ENCODE data around the gene L3MBTL4. TPM values are rescaled to one million over a fixed set of nuclear protein-coding genes. Genes with fewer than 3 reads are reported as not detected.

L3MBTL4 gene
- total and polyA plus RNA-seq, 7 donors, result 1.2 to 5.7 (median 3.4) TPM

DNA sequence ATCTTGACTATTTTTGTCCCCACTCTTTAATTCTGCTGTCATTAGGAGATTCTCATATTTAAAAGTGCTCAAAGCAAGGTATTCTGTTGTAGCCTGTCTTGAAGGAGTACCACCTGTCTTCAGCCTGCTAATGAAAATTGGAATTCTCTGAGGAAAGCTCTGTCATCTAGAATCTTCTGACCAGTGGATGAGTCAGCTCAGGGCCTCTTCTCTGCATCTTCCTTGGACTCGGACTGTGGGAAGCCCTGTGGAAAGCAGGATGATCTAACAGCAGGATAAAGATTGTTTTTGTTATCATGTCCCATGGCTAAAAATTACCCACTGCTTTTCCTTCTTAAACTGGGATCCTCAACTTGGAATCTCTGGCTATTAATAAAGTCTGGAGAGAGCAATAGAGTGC lies 500.7 kb downstream of the L3MBTL4 start:
- H3K9me3 ChIP-seq, result no peaks in the 10 kb centered on the region
- no peak overlapping the region for H3K27ac ChIP-seq
- no peaks in the 10 kb centered on the region for H3K36me3 ChIP-seq
- intact Hi-C loops (cut with DNase I), result no loop called here
- H3K27me3 ChIP-seq, result no peaks in the 10 kb centered on the region
- TF ChIP-seq, protein P1, sequence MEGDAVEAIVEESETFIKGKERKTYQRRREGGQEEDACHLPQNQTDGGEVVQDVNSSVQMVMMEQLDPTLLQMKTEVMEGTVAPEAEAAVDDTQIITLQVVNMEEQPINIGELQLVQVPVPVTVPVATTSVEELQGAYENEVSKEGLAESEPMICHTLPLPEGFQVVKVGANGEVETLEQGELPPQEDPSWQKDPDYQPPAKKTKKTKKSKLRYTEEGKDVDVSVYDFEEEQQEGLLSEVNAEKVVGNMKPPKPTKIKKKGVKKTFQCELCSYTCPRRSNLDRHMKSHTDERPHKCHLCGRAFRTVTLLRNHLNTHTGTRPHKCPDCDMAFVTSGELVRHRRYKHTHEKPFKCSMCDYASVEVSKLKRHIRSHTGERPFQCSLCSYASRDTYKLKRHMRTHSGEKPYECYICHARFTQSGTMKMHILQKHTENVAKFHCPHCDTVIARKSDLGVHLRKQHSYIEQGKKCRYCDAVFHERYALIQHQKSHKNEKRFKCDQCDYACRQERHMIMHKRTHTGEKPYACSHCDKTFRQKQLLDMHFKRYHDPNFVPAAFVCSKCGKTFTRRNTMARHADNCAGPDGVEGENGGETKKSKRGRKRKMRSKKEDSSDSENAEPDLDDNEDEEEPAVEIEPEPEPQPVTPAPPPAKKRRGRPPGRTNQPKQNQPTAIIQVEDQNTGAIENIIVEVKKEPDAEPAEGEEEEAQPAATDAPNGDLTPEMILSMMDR (IDR thresholded peaks at IDR 0.05), result no peak
- TF ChIP-seq POLR2A (IDR thresholded peaks at IDR 0.05) (no peak), POLR2AphosphoS5 (IDR thresholded peaks at IDR 0.05) (no peak), EP300 (IDR thresholded peaks at IDR 0.05) (no peak)
- 56 to 65% methylated on average over 1 of the region's 1 CpG for WGBS, 2 donors
- H3K4me1 ChIP-seq, result no peaks in the 10 kb centered on the region
- no peak for DNase-seq
- no peak overlapping the region for H3K4me3 ChIP-seq

DNA sequence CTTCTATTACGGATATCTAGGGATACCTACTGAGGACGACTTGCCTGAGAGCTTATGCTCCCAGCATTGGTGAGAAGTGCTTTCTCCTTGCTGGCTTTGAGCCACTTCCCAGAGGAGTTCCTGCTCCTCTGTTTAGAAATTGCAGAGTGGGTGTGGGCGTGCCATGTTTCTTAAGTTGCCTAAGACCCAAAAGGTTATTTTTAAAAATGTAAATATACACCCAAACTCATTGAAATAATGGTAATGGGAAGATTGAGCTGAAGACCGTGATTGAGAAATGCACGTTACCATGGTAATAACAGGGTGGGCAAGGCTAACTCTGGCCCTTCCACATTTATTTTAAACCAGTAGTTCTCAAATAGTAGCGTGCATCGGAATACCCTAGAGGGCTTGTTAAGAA lies 502.1 kb downstream of the L3MBTL4 start:
- Histone ChIP-seq H3K27ac (no peak overlapping the region), H3K9me3 (no peaks in the 10 kb centered on the region), H3K4me3 (no peak overlapping the region), H3K4me1 (no peaks in the 10 kb centered on the region), H3K36me3 (no peaks in the 10 kb centered on the region), H3K27me3 (no peaks in the 10 kb centered on the region)
- no peak for DNase-seq
- intact Hi-C loops (cut with DNase I), result no loop called here
- 77 to 79% methylated on average over 7 of the region's 7 CpGs for WGBS, 2 donors
- no peak for TF ChIP-seq POLR2A (IDR thresholded peaks at IDR 0.05)
- no peak for TF ChIP-seq EP300 (IDR thresholded peaks at IDR 0.05)
- TF ChIP-seq, protein P1 (IDR thresholded peaks at IDR 0.05), result no peak

DNA sequence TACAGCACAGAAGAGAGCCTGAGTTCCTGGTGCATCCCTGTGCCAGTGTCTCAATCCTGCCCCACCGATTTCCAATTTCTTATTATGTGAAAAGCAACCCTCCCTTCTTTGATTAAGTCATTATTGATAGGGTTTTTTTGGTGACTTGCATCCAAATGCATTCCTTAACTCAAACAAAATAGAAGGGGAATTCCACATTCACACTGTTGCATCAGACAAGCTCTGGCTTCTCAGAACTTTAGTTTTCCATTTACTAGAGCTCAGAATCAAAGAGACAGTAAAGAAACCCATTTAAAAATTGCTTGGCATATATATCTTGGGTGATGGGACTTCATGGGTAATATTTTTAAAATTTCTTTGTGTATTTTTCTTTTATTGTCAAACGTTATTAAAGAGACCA lies 505.6 kb downstream of the L3MBTL4 start:
- Histone ChIP-seq H3K27me3 (no peaks in the 10 kb centered on the region), H3K9me3 (no peaks in the 10 kb centered on the region), H3K36me3 (no peaks in the 10 kb centered on the region), H3K27ac (no peak overlapping the region), H3K4me3 (no peak overlapping the region), H3K4me1 (no peaks in the 10 kb centered on the region)
- intact Hi-C loops (cut with DNase I), result no loop called here
- no peak for TF ChIP-seq EP300 (IDR thresholded peaks at IDR 0.05)
- TF ChIP-seq POLR2A (IDR thresholded peaks at IDR 0.05), result no peak
- TF ChIP-seq, protein P1 (IDR thresholded peaks at IDR 0.05), result no peak
- no peak for TF ChIP-seq POLR2AphosphoS5 (IDR thresholded peaks at IDR 0.05)
- DNase-seq, result no peak
- 79 to 85% methylated on average over 2 of the region's 2 CpGs for WGBS, 2 donors

Small RNAs within 50 kb of the gene (small RNA-seq; reads per million reads assigned to genes)
- 0 reads per million in 3 donors for gene RNU5F-3P
- gene RNU6-349P, result 0 reads per million in 3 donors

Measured in sigmoid colon (tissue), 7 donors.